HEK293 (cell line): ENCODE data around the gene ST6GAL1.
"Not testable (repeated sequence)": the region's sequence is repeated elsewhere in the genome, so short reads cannot be mapped to it uniquely, and the experiment has no call there.

Experiments used
- CTCF ChIA-PET: fragments of 350-600 bp; formaldehyde crosslinking; extraction: SDS; loops from one replicate; lab custom pipeline; 2021; ENCODE audit warnings: antibody characterized with exemption; lab: Yijun Ruan, JAX
- POLR2A ChIA-PET: fragments of 300-600 bp; formaldehyde crosslinking; extraction: SDS; loops from one replicate; lab custom pipeline; 2020; ENCODE audit warnings: antibody characterized with exemption, inconsistent platforms; lab: Yijun Ruan, JAX
- H3K27ac ChIP-seq: fragments of 200-500 bp; sonication (Bioruptor generic); 2 replicates; pipeline ENCODE4 v1.5.1; 2014; ENCODE audit warnings: low read depth, low read length, control low read depth, inconsistent platforms; ENCODE audit errors: extremely low read depth
- H3K36me3 ChIP-seq, 2 experiments: fragments of 200-500 bp in 1 of 2; sonication (Bioruptor generic) in 1 of 2; 1 replicate in 1 of 2; 2 replicates in 1 of 2; pipeline ENCODE4 v1.5.1; 2014 to 2017; ENCODE audit warnings: inconsistent platforms in 2 of 2, low read length in 2 of 2; ENCODE audit not compliant: control insufficient read depth in 2 of 2, insufficient read depth in 1 of 2
- H3K4me1 ChIP-seq: fragments of 200-500 bp; sonication (Bioruptor generic); 2 replicates; pipeline ENCODE4 v1.5.1; 2014; ENCODE audit warnings: mild to moderate bottlenecking, low read length, inconsistent platforms; ENCODE audit not compliant: control insufficient read depth, insufficient read depth
- H3K4me3 ChIP-seq: 2 replicates; pipeline ENCODE4 v1.5.1; 2011; ENCODE audit warnings: low read depth, mild to moderate bottlenecking, control low read depth, low read length, moderate library complexity
- H3K9me3 ChIP-seq: fragments of 200-500 bp; sonication (Bioruptor generic); 2 replicates; pipeline ENCODE4 v1.5.1; 2014; ENCODE audit warnings: low read depth, low read length, inconsistent platforms; ENCODE audit not compliant: control insufficient read depth, insufficient read depth
- HOXC10 ChIP-seq: sonication (generic); formaldehyde crosslinking; IDR thresholded peaks from 2 replicates; pipeline ENCODE4 v1.8.1; 2023; ENCODE audit warnings: mild to moderate bottlenecking, missing genetic modification reagents
- MZF1 ChIP-seq: fragments of 450-650 bp; formaldehyde crosslinking; IDR thresholded peaks from 2 replicates; pipeline ENCODE4 v1.5.1; 2017; ENCODE audit warnings: missing biosample characterization, missing genetic modification characterization, borderline replicate concordance
- OSR2 ChIP-seq: fragments of 450-650 bp; formaldehyde crosslinking; IDR thresholded peaks from 2 replicates; pipeline ENCODE4 v1.5.1; 2016; ENCODE audit warnings: missing biosample characterization, missing genetic modification characterization
- PRDM2 ChIP-seq: fragments of 450-650 bp; formaldehyde crosslinking; IDR thresholded peaks from 2 replicates; pipeline ENCODE4 v1.5.1; 2016; ENCODE audit warnings: missing biosample characterization, missing genetic modification characterization, borderline replicate concordance
- SALL2 ChIP-seq: fragments of 450-650 bp; formaldehyde crosslinking; IDR thresholded peaks from 2 replicates; pipeline ENCODE4 v1.5.0; 2017; ENCODE audit warnings: missing biosample characterization, mild to moderate bottlenecking, missing genetic modification characterization, borderline replicate concordance
- SCRT2 ChIP-seq: fragments of 450-650 bp; formaldehyde crosslinking; IDR thresholded peaks from 2 replicates; pipeline ENCODE4 v1.5.1; 2016; ENCODE audit warnings: missing biosample characterization, missing genetic modification characterization
- TCF7L2 ChIP-seq: IDR thresholded peaks from 2 replicates; pipeline ENCODE4 v1.6.1; 2011; ENCODE audit warnings: low read depth, mild to moderate bottlenecking, inconsistent platforms, low read length, moderate library complexity, borderline replicate concordance
- ZNF146 ChIP-seq: fragments of 450-650 bp; formaldehyde crosslinking; IDR thresholded peaks from 2 replicates; pipeline ENCODE4 v1.5.1; 2016; ENCODE audit warnings: missing biosample characterization, missing genetic modification characterization
- ZNF274 ChIP-seq, 2 experiments: fragments of 200-500 bp in 1 of 2; fragments of 450-650 bp in 1 of 2; sonication (Bioruptor generic) in 1 of 2; formaldehyde crosslinking in 1 of 2; IDR thresholded peaks; 2 replicates each; pipeline versions ENCODE4 v1.5.1 to v1.6.1; 2014 to 2016; ENCODE audit warnings: borderline replicate concordance in 1 of 2, inconsistent platforms in 1 of 2, low read length in 1 of 2, missing biosample characterization in 1 of 2, missing genetic modification characterization in 1 of 2
- ZNF280D ChIP-seq: fragments of 450-650 bp; formaldehyde crosslinking; IDR thresholded peaks from 2 replicates; pipeline ENCODE4 v1.5.1; 2016; ENCODE audit warnings: missing biosample characterization, missing genetic modification characterization
- ZNF571 ChIP-seq: fragments of 450-650 bp; formaldehyde crosslinking; IDR thresholded peaks from 2 replicates; pipeline ENCODE4 v1.5.0; 2017; ENCODE audit warnings: missing biosample characterization, missing genetic modification characterization
- ZNF596 ChIP-seq: fragments of 450-650 bp; IDR thresholded peaks from 2 replicates; pipeline ENCODE4 v1.5.0; 2018; ENCODE audit warnings: missing biosample characterization, mild to moderate bottlenecking, missing genetic modification characterization, moderate library complexity
- ZNF654 ChIP-seq: fragments of 450-650 bp; formaldehyde crosslinking; IDR thresholded peaks from 2 replicates; pipeline ENCODE4 v1.5.1; 2016; ENCODE audit warnings: low read depth, missing biosample characterization, missing genetic modification characterization
- ZSCAN4 ChIP-seq: fragments of 450-650 bp; formaldehyde crosslinking; IDR thresholded peaks from 2 replicates; pipeline ENCODE4 v1.5.1; 2017; ENCODE audit warnings: missing biosample characterization, missing genetic modification characterization

Gene ST6GAL1

GRCh38 chr3:186902713-186903112, 27.6 kb upstream of the ST6GAL1 start (continued):
- TF ChIP-seq TCF7L2 (no peak), ZNF274 (IDR thresholded peaks at IDR 0.05; ENCODE audit: low read length) (no peak), ZNF274 (tag by site-specific recombination; IDR thresholded peaks at IDR 0.05; ENCODE audit: borderline replicate concordance) (no peak), PRDM2 (no peak), ZNF596 (tag by site-specific recombination) (no peak), SCRT2 (tag by site-specific recombination) (no peak), SALL2 (tag by site-specific recombination) (no peak), ZSCAN4 (tag by site-specific recombination) (no peak), MZF1 (no peak), ZNF571 (tag by site-specific recombination) (no peak), HOXC10 (CRISPR knock-in tag) (no peak), ZNF654 (no peak), OSR2 (tag by site-specific recombination) (no peak), ZNF280D (tag by site-specific recombination) (no peak)

- H3K27ac ChIP-seq, H3K36me3 ChIP-seq, H3K4me1 ChIP-seq, H3K9me3 ChIP-seq, H3K4me3 ChIP-seq, POLR2A ChIA-PET: not testable (repeated sequence)
- CTCF ChIA-PET, result interaction anchor here (1.2 kb wide), 1 partner anchor 27 kb away, joined by 3 read pairs; no protein-coding TSS in a partner anchor
- TF ChIP-seq ZNF146 (tag by site-specific recombination), result peak; percentile 87
- peak; percentile 86 for TF ChIP-seq ZNF280D (tag by site-specific recombination)
Measured at GRCh38 chr3:186903676-186904075, 26.6 kb upstream of the ST6GAL1 start.

GRCh38 chr3:186907075-186907474, 23.3 kb upstream of the ST6GAL1 start:
- CTCF ChIA-PET, result interaction anchor here (0.7 kb wide), 1 partner anchor 37 kb away, joined by 3 read pairs; no protein-coding TSS in a partner anchor
- H3K9me3 ChIP-seq, H3K36me3 ChIP-seq, H3K4me3 ChIP-seq, H3K4me1 ChIP-seq, POLR2A ChIA-PET, H3K27ac ChIP-seq: not testable (repeated sequence)
